ACHN (cell line): ENCODE results near the gene PAFAH1B1.

Experiments used
- DNase-seq: peaks from one replicate; pipeline ENCODE4 v3.0.0-alpha.2; 2015
- in situ Hi-C: cut with HindIII; loops from 2 replicates; pipeline ENCODE4 v1.10.0; 2017; ENCODE audit warnings: low sequenced_read_pairs, low pct_ligation_motif_present, low pct_unique_long_range_greater_than_20kb

The PAFAH1B1 gene

DNA sequence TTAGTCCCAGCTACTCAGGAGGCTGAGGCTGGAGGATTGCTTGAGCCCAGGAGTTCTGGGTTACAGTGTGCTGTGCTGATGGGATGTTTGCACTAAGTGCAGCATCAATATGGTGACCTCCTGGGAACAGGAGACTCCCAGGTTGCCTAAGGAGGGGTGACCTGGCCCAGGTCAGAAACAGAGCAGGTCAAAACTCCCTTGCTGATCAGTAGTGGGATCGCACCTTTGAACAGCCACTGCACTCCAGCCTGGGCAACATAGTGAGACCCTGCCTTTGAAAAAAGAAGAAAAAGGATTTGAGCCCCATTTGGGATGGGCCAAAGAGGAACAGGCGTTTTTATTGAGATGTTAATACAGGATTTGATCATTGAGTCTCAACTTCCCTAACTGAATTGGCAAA lies 87.5 kb downstream of the PAFAH1B1 start:
- in situ Hi-C loops, result no loop called here
- no peak for DNase-seq

DNA sequence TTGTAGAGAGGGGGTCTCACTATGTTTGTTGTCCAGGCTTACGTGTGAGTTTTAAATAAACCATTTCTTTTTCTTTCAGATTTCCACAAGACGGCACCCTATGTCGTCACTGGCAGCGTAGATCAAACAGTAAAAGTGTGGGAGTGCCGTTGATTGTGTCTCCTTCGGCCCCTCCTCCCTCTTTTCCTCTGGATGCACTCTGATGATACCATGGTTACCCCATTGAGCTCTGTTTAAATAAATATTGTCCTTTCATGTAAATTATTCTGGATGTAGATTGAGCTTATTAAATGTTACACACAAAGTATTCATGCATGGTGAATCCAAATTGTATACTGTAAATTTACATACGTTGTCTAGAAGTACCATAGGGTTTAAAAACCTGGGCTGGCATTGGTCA lies 88.2 kb downstream of the PAFAH1B1 start:
- no peak for DNase-seq
- in situ Hi-C loops, result no loop called here

DNA sequence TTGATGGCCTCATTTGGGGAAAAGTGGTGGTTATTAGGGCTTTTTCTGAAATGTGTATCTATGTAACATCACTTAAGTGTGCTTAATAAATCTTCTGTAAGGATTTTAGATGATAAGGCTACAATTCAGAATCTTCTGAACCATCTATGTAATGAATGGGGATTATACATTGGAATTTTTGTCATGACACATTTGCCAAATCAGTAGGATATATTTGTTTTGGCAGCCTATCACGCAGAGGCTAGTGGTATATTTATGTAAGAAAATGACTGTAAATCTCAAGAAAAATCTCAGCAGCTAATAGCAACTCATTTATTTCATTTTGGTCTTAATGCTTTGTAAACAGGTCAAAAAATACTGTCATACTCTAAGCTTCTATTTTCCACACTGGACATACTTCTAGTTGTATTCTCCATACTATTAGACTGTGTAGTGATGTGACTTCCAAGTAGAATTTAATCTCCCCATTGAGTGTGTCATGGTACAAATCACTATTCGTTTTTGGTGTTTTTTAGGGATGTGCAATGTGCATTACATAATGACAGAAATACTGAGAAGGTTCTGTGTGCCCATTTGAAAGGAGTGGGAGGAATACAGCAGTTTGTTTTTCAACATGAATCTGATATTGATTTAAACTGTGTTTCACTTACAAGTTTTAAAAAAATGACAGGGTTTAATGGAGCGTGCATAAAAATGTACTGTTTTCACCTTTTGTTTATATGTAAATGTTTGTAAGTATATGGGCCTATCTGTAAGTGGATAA lies 88.9 kb downstream of the PAFAH1B1 start:
- in situ Hi-C loops, result no loop called here

DNA sequence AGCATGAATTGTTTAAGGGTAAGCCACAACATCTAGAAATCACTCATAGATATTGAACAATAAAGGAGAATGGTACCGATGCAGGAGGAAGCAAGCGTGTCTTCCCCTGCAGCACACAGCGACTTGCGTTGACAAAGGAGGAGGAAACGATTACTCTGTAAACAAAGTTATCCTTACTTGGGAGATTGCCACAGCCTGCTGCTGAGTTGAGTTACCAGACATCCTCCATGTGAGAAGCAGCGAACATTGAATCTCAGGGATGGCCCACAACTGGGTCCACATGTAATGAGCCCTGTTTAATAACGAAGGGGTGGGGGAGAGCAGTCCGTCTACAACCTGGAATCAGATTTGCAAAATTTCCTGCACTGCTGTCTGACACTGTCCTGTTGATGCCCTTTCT lies 90.5 kb downstream of the PAFAH1B1 start:
- no peak for DNase-seq
- in situ Hi-C loops, result no loop called here

More for the DNA sequence above, 88.9 kb downstream of the PAFAH1B1 start:
- DNase-seq, result no peak

DNA sequence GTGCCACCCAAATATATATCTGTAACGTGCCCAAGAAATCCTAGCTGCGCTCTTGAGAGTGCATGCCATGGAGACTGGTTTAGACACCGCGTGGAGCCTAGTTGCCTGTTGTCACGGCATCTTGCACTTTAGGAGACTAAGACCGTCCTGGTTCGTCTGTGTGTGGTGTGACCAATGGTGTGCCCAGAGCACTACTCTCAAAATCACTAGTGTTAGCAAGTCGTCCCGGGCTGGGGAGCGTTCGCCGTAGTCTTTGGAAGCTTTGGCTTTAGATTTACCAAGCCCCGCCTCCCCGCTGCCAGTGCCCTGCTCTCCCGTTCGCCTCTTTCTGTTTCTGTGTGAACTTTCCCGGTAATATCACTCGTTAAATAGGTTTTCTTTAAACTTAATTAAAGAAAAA lies 91.1 kb downstream of the PAFAH1B1 start:
- in situ Hi-C loops, result no loop called here
- no peak for DNase-seq

DNA sequence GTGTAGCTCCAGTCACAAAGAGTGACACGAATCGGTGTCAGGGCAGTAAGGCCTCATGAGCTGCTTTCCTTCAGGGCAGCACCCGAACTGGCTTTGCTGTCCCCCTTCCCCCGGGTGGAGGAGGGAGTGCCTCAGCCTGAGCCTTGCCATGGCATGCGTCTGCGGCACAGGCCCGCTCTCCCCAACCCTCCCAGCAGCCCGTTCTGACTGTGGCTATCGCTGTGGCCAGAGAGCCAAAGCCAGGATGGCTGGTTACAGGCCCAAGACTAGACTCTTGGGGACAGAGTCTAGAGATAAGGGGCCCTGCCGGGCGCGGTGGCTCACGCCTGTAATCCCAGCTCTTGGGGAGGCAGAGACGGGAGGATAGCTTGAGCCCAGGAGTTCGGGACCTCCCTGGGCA lies 92.2 kb downstream of the PAFAH1B1 start:
- in situ Hi-C loops, result no loop called here

DNA sequence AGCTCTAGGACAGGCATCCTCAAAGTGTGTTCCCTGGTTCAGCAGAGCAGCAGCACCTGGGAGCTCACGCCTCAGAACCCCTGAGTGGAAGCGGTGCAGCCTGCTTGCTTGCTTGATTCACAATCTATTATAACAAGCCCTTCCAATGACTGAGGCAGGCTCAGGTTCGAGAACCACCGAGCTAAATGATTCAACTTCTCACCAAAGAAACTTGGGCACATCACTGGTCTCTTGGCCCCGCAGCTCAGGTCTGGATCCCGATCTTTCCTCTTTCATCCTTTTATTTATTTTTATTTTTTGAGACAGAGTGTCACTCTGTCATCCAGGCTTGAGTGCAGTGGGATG lies 93.6 kb downstream of the PAFAH1B1 start:
- in situ Hi-C loops, result no loop called here
- no peak for DNase-seq

More for the DNA sequence above, 92.2 kb downstream of the PAFAH1B1 start:
- no peak for DNase-seq

DNA sequence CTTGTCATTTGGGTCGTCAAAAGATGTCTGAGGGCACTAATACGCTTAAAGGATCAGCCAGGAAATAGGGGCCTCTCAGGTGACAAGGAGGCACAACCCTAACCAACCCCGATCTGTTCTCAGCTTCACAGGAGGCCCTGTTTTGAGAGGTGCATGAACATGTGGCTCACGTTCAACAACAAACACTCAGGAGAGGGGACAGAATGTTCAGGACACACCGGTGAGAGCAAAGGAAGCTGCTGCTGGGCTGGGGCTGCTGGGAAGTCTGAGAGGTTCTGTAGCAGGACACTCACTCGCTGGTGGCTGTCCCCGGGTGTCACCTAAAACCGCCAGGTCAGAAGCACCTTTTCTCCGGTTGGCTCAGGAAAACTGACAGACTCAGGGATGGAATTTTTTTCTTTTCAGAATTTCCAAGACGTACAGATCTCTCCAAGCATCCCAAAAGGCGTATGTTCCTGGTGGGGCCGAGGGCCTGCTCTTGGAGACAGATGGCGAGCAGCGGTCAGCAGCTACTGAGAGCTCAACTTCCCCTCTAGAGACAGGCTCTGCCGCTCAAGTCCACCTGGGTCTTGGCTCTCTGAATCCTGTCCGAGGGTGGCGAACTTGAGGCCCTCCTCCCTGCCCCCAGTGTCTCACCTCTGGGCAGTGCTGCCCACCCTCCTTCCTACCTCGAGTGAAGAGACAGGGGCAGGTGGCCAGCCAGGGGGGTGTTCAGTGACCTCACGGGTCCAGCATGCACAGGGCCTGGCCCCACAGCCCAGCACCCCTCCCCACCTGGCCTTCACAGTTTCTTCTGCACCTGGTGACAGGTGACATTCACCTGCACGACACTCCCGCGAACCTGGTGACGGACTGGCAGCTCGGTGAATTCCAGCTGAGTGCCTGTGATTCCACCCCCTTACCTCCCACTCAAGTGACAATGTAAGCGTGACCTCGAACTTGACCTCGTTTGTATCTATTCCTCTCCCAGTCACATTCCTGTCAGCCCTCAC lies 95.2 kb downstream of the PAFAH1B1 start:
- DNase-seq, result no peak
- in situ Hi-C loops, result no loop called here

DNA sequence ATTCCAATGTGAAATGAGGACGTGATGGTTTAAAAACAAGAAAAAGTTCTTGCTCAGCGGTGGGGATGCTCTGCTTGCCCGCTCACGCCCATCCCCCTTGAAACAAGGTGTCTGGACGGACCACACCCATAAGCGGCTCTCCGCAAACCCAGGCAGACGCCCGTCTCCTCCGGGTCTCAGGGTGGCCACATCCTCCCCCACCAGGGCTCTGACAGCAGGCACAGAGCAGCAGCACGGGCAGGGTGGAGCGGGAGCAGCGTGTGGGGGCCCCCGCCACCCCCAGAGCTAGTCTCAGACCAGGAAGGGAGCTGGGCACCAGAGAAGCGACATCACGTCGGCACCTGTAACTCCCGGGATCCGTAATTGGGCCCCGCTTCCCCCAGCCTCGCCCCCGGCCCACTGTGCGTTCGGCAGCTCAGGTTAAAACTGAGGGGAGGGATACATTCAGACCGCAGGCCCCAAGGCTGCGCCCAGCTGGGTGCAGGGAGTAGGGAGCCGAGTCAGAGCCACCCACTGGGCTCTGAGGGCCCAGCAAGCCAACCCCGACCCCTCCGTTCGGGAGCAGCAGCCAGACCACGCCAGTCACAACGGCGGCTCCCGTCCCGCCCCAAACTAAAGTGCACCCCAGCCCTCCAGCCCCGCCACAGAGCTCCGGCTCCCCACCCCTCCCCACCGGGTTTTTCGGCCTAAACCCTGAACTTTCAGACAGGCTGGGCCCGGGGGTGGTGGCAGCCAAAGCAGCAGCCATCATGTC lies 96.1 kb downstream of the PAFAH1B1 start:
- in situ Hi-C loops, result no loop called here
- no peak for DNase-seq

DNA sequence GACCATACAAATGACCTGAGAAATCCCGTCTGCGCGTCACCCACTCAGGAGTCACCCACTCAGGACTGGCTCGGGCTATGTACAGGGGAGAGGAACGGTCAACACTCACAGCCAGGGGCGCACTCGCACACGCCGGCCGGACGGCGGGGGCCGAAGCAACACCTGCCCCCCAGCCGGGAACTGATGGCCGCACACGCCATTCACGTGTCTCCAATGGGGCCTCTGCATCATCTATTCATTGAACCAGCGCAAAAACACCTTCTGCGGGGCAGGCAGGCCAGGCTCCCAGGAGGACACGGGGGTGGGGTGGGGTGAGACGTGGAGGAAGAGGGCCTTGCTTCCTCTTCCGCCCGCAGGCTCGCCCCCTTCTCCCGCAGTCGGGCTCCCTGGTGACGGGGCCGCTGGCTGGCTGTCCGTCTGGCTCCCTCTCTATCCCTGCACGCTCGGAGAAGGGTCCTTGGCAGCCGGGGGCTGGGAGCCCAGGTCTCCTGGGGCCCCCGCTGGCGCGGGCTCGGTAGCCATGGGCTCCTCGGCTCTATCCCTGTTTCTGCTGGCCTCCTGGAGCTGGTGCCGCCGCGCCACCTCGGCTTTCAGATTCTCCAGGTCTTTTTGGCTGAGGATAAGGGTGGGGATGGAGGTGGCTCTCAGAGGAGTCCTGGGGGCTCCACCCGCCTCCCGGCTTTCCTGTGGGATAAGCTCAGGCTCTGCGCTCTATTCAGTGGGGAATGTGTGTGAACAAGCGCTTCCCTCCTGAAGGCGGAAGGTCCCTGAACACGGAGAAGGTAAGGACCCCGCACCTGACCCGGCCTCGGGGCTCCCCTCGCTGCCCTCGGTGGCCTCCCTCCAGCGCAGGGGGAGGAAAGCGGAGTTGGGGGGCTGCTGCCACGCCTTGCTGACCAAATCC lies 97.0 kb downstream of the PAFAH1B1 start:
- DNase-seq, result no peak
- in situ Hi-C loops, result no loop called here

DNA sequence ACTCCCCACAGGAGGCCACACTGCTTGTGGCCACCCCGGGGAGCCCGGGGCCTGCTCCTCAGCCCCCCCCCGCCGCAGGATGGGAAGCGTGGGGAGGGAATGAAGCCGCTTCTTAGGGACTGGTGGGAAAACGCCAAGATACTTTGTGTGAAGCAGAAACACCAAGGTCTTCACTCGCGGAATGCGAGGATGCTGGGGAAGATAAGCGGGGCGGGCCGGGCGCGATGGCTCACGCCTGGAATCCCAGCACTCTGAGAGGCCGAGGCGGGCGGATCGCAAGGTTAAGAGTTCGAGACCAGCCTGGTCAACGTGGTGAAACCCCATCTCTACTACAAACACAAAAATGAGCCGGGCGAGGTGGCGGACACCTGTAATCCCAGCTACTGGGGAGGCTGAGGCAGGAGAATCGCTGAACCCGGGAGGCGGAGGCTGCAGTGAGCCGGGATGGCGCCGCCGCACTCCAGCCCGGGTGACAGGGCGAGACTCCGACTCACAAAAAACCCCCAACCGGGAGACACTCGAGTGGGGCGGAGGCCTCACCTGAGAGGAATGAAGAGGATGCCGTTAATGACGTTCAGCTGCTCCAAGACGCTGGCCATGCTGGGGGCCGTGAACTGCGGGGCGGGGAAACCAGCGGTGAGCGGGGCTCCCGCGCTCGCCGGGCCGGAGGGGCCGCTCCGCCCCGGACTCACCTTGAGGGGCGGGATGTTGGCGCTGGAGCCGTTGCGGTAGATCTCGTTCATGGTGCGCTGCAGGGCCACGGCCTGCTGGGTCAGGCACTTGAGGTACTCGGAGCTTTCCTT lies 97.8 kb downstream of the PAFAH1B1 start:
- in situ Hi-C loops, result no loop called here
- DNase-seq, result no peak

DNA sequence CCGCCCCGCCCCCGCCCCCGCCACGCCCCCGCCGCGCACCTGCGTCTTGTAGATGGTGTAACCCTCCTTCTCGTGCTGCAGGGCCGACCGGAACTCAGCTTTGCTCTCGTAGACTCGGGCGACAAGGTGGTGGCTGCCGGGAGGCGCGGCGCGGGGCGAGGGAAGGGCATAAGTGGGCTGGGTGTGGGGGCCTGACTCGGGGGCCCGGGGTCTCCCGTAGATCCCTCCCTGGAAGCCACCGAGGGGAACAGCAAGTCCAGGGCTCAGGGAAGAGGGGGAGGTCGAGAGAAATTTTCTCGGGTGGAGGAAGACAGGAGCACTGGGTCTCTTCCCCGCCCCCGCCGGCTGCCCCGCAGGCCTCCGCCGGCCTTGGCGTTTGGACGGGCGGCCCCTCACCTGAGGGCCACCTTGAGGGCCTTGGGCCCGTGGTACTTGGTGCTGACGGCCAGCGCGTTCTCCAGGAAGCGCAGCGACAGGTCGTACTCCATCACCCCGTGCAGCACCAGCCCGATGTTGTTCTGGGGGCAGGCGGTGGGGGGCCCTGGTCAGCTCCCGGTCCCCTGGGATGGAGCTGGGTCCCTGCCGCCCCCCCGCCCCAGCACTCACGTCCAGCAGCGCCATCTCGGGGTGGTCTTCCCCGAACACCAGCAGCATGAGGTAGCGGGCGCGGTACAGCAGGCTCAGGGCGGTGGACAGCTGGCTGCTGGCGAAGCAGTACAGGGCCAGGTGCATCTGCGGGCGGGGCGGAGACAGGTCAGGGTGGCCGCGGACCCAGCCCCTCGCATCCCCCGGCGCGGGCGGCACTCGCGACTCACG lies 98.7 kb downstream of the PAFAH1B1 start:
- no peak for DNase-seq
- in situ Hi-C loops, result no loop called here

DNA sequence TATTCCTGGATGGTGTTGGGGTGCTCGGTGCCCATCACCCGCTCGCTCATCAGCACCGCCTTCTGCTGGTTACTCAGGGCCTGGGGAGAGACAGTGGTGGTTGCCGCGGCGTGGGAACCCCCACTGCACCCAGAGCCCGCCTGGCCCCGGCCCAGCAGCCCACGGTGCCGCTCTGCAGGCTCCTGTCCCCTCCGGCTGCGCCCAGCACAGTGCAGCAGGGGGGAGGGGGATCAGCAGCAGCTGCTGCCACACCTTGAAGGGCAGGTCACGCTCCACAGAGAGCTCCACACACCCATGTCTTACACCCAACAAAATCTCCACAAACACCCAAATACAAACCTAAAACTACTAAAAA lies 99.3 kb downstream of the PAFAH1B1 start:
- DNase-seq, result no peak
- in situ Hi-C loops, result no loop called here

DNA sequence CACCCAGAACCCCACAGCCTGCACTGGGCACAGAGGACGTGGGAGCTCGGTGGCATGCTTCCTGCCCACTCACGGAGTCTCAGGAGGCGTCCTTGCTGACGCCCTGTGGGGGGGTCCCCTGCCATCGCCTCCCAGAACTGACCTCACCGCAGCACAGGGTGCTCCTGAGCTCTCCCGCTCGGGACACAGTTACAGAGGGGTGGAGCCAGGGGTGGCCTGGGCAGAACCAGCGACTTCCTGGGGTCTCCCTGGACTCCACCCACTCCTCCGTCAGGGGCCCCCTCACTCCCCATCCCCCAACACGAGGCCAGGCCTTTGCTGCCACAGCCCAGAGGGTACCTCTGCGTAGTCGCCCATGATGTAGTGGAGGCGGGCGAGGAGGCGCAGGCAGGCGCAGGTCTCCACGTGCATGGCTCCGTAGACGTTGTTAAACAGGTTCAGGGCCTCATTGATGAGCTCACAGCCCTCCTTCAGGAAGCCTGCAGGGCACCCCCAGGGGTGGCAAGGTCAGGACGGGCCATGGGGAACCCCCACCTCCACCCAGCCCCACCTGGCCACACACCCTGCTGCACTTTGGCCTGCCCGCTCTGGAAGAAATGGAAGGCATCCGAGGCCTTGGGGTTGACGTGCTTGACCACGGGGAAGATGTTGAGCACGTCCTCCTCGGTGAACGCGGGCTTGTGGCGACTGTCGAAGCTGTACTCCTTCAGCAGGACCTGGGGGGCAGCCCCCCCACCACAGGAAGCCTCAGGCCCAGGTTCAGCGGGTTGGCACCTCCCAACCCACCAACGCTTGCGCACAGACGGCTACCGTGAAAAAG lies 100.3 kb downstream of the PAFAH1B1 start:
- DNase-seq, result no peak
- in situ Hi-C loops, result no loop called here

DNA sequence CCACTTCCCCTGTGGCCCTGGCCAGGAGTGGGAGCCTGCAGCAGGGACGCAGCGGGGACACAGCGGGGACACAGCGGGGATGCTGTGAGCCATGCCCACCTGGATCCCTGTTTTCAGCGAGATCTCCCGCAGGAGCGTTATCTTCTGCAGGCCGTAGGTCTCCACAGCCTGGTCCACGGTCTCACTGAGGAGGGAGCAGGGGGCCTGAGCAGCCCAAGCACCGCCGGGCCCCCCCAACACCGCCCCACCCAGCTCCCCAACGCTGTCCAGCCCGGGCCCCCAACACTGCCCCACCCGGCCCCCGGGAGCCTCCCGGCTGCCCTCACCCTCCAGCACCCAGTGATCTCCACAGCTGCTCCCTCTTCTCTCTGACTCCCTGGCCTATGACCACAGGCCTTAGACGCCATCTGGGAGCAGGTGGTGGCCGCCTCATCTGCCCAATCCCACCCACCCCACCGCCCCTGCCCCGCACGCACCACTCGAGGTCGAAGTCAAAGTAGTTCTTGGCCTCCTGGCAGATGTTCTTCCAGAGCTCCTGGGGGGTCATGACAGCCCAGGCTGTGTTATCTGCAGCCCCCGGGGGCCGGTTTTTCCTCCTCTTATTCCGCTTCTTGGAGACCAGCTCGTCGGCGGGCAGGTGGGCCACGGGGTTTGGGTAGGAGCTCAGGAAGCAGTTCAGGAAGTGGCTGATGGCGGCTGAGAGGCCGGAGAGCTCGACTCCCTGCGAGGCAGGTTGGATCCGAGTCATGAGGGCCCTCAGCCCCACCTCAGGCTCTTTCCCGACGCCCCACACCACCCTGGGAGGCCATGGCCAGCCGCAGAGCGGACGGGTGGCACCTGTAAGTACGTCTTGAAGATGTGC lies 101.2 kb downstream of the PAFAH1B1 start:
- DNase-seq, result no peak
- in situ Hi-C loops, result no loop called here
